Erythroblast (primary cell): ENCODE data around the gene YY2.

Source experiments
- GATA1 ChIP-seq: IDR thresholded peaks from 2 replicates; pipeline ENCODE4 v1.6.1; 2011; ENCODE audit warnings: low read depth, mild to moderate bottlenecking, control low read depth, low read length, moderate library complexity
- POLR2A ChIP-seq: IDR thresholded peaks from 2 replicates; pipeline ENCODE4 v1.6.1; 2011; ENCODE audit warnings: mild to moderate bottlenecking, low read length

GRCh38 chrX:21853578-21853977, 2.2 kb upstream of the YY2 start:
- TF ChIP-seq POLR2A = no peak
- TF ChIP-seq GATA1 = no peak
